Measurements from ENCODE around the gene PRKAR2B.

- no peak for TF ChIP-seq CTCF (conservative IDR thresholded peaks at IDR 0.05; ENCODE audit: low read length)
- no peak for TF ChIP-seq EZH2phosphoT487 (IDR thresholded peaks at IDR 0.05; ENCODE audit: borderline replicate concordance, low read depth, low read length)
Observed at GRCh38 chr7:107171496-107171895, 127.0 kb downstream of the PRKAR2B start.
